Measurements from ENCODE around the gene BSDC1.
"Not testable (repeated sequence)": the region's sequence is repeated elsewhere in the genome, so short reads cannot be mapped to it uniquely, and the experiment has no call there.

BSDC1 gene

GRCh38 chr1:32356478-32356877, 37.8 kb downstream of the BSDC1 start:
- no peak for ATAC-seq

- not testable (repeated sequence) for ATAC-seq
These were observed 38.5 kb downstream of the BSDC1 start for GRCh38 chr1:32355778-32356177.

GRCh38 chr1:32353886-32354570, 40.2 kb downstream of the BSDC1 start:
- no peak for ATAC-seq

GRCh38 chr1:32353431-32353830, 40.8 kb downstream of the BSDC1 start:
- no peak for ATAC-seq

GRCh38 chr1:32352831-32353383, 41.3 kb downstream of the BSDC1 start:
- no peak for ATAC-seq

GRCh38 chr1:32352239-32352745, 41.9 kb downstream of the BSDC1 start:
- no peak for ATAC-seq

- peak; percentile 97 to 98 for ATAC-seq
These were observed 42.6 kb downstream of the BSDC1 start for GRCh38 chr1:32351399-32352238.

- ATAC-seq, result peak; percentile 54 to 58
These were observed 43.3 kb downstream of the BSDC1 start for GRCh38 chr1:32350785-32351398.

GRCh38 chr1:32349211-32349708, 45.0 kb downstream of the BSDC1 start:
- ATAC-seq, result no peak

GRCh38 chr1:32346532-32347157, 47.6 kb downstream of the BSDC1 start:
- no peak for ATAC-seq

- ATAC-seq, result no peak
These were observed 48.9 kb downstream of the BSDC1 start for GRCh38 chr1:32345289-32345827.

- ATAC-seq, result no peak
These were observed 51.5 kb downstream of the BSDC1 start for GRCh38 chr1:32342704-32343103.

GRCh38 chr1:32341971-32342370, 52.3 kb downstream of the BSDC1 start:
- ATAC-seq, result no peak

- ATAC-seq, result no peak
These were observed 53.0 kb downstream of the BSDC1 start for GRCh38 chr1:32341186-32341757.

GRCh38 chr1:32339363-32339978, 54.8 kb downstream of the BSDC1 start:
- ATAC-seq, result peak; percentile 78 to 82

GRCh38 chr1:32338637-32339145, 55.5 kb downstream of the BSDC1 start:
- ATAC-seq, result no peak

- no peak for ATAC-seq
These were observed 56.2 kb downstream of the BSDC1 start for GRCh38 chr1:32337855-32338636.

GRCh38 chr1:32336963-32337675, 57.1 kb downstream of the BSDC1 start:
- peak; percentile 19 to 31 for ATAC-seq

GRCh38 chr1:32336591-32336932, 57.7 kb downstream of the BSDC1 start:
- no peak for ATAC-seq

Data from activated CD4-positive, CD25-positive, alpha-beta regulatory T cell treated with anti-CD3 and anti-CD28 coated beads, Interleukin-2, amount 50 U/mL, for 24 hours (primary cell).